K562 (cell line): Measurements from ENCODE around the gene EIF2S1. TPM values are rescaled to one million over a fixed set of nuclear protein-coding genes. Genes with fewer than 3 reads are reported as not detected.

Source experiments
- ATAC-seq: fragments of 200-7000 bp; cut with Tn5 transposase; 3 replicates; pipeline ENCODE4 v1.9.1; 2020; ENCODE audit warnings: moderate library complexity
- BruUV-seq: library from RNA; stranded (reverse); fragments of 400-500 nt; replicated peaks from 2 replicates; lab custom pipeline; 2021; lab: Mats Ljungman, UMichigan
- CTCF ChIA-PET: fragments of 300-600 bp; formaldehyde crosslinking; extraction: SDS; loops from one replicate; lab custom pipeline; 2021; ENCODE audit warnings: low intra/inter-chr PET ratio; lab: Yijun Ruan, JAX
- POLR2A ChIA-PET: fragments of 300-600, 350-650 bp; sonication (Branson Sonifier 250); formaldehyde crosslinking; extraction: SDS; loops from one replicate; lab custom pipeline; 2021; ENCODE audit warnings: antibody characterized with exemption, inconsistent platforms; lab: Yijun Ruan, JAX
- DNase-seq, 4 experiments: peaks; one replicate each; pipeline versions ENCODE4 v3.0.0 to v3.0.0-alpha.2; 2011 to 2018; ENCODE audit warnings: low spot score in 3 of 4, mixed read lengths in 3 of 4; ENCODE audit errors: extremely low read depth in 1 of 4
- FAIRE-seq: peaks from 2 replicates; lab custom pipeline; 2011; peaks lifted over from hg19 to GRCh38; lab: Jason Lieb, UNC
- H2AFZ ChIP-seq: 2 replicates; pipeline ENCODE4 v1.6.0; 2011; ENCODE audit warnings: low read depth, low read length, control low read depth, inconsistent platforms
- H3K27ac ChIP-seq: fragments of 200-600 bp; 3 replicates; pipeline ENCODE4 v1.8.0; 2011; ENCODE audit warnings: low read depth, mild to moderate bottlenecking, control low read depth, inconsistent platforms, low read length, moderate library complexity, mixed read lengths; ENCODE audit errors: extremely low read depth
- H3K27me3 ChIP-seq, 2 experiments: fragments of 300-600 bp in 1 of 2; 2 replicates in 1 of 2; 3 replicates in 1 of 2; pipeline versions ENCODE4 v1.6.0 to v1.8.0; 2011; ENCODE audit warnings: inconsistent platforms in 2 of 2, low read length in 2 of 2, mild to moderate bottlenecking in 1 of 2, mixed read lengths in 1 of 2, moderate library complexity in 1 of 2; ENCODE audit not compliant: control insufficient read depth in 2 of 2, insufficient read depth in 2 of 2
- H3K36me3 ChIP-seq: fragments of 300-600 bp; 3 replicates; pipeline ENCODE4 v1.8.0; 2011; ENCODE audit warnings: mild to moderate bottlenecking, low read length, inconsistent platforms; ENCODE audit not compliant: control insufficient read depth, insufficient read depth
- H3K4me1 ChIP-seq, 2 experiments: fragments of 200-600 bp in 1 of 2; replicated peaks in 1 of 2; 2 replicates in 1 of 2; 3 replicates in 1 of 2; pipeline versions ENCODE4 v1.5.1 to v1.8.0; 2011; ENCODE audit warnings: inconsistent platforms in 2 of 2, low read length in 2 of 2, mild to moderate bottlenecking in 1 of 2, mixed read lengths in 1 of 2, moderate library complexity in 1 of 2; ENCODE audit not compliant: control insufficient read depth in 2 of 2, insufficient read depth in 2 of 2
- H3K4me2 ChIP-seq: 2 replicates; pipeline ENCODE4 v1.6.1; 2011; ENCODE audit warnings: low read length, control low read depth, inconsistent platforms, mixed read lengths; ENCODE audit not compliant: insufficient read depth
- H3K4me3 ChIP-seq: fragments of 200-600 bp; sonication (generic), shearing (Covaris generic); 2 replicates; pipeline ENCODE4 v1.5.1; 2016; ENCODE audit warnings: control low read depth, inconsistent platforms
- H3K79me2 ChIP-seq: fragments of 200-600 bp; 3 replicates; pipeline ENCODE4 v1.8.0; 2011; ENCODE audit warnings: low read length, inconsistent platforms; ENCODE audit not compliant: control insufficient read depth, insufficient read depth
- H3K9ac ChIP-seq, 2 experiments: 2 replicates each; pipeline versions ENCODE4 v1.6.0 to v1.6.1; 2011; ENCODE audit warnings: low read depth in 2 of 2, low read length in 2 of 2, control low read depth in 1 of 2, inconsistent platforms in 1 of 2, mild to moderate bottlenecking in 1 of 2, mixed read lengths in 1 of 2; ENCODE audit not compliant: insufficient read depth in 1 of 2
- H3K9me1 ChIP-seq: one replicate; pipeline ENCODE4 v1.6.0; 2011; ENCODE audit warnings: inconsistent platforms, mild to moderate bottlenecking, low read length, moderate library complexity; ENCODE audit not compliant: control insufficient read depth, insufficient read depth
- H3K9me3 ChIP-seq: replicated peaks from 2 replicates; pipeline ENCODE4 v1.5.1; 2011; ENCODE audit warnings: low read depth, low read length, inconsistent platforms; ENCODE audit not compliant: control insufficient read depth, insufficient read depth
- H4K20me1 ChIP-seq: replicated peaks from 2 replicates; pipeline ENCODE4 v1.6.1; 2011; ENCODE audit warnings: low read length, inconsistent platforms, mixed read lengths; ENCODE audit not compliant: control insufficient read depth, insufficient read depth
- CBX2 ChIP-seq: fragments of 200-600 bp; sonication (generic); IDR thresholded peaks from one replicate; pipeline ENCODE4 v1.6.1; 2012; ENCODE audit warnings: mild to moderate bottlenecking, low read length, inconsistent platforms; ENCODE audit not compliant: insufficient read depth, poor library complexity, severe bottlenecking
- CREB1 ChIP-seq, 2 experiments: sonication (generic) in 1 of 2; formaldehyde crosslinking in 1 of 2; IDR thresholded peaks; 2 replicates each; pipeline versions ENCODE4 v1.6.1 to v1.8.0; 2012 to 2022; ENCODE audit warnings: inconsistent platforms in 1 of 2, mild to moderate bottlenecking in 1 of 2, missing genetic modification reagents in 1 of 2, moderate library complexity in 1 of 2
- ESRRA ChIP-seq: fragments of 450-650 bp; IDR thresholded peaks from 2 replicates; pipeline ENCODE4 v1.6.1; 2014; ENCODE audit warnings: low read depth, mild to moderate bottlenecking, moderate library complexity, borderline replicate concordance
- NFIX ChIP-seq: fragments of 250-450 bp; sonication (Bioruptor Pico); IDR thresholded peaks from 2 replicates; pipeline ENCODE4 v1.4.0; 2020; ENCODE audit warnings: low read depth, mild to moderate bottlenecking, moderate library complexity
- NR2C2 ChIP-seq, 2 experiments: fragments of 200-800 bp in 1 of 2; sonication (Bioruptor generic) in 1 of 2; sonication (generic) in 1 of 2; formaldehyde crosslinking in 1 of 2; IDR thresholded peaks; 2 replicates each; pipeline versions ENCODE4 v1.6.1 to v1.8.0; 2016 to 2022; ENCODE audit warnings: mild to moderate bottlenecking in 1 of 2, missing compliant biosample characterization in 1 of 2, missing genetic modification characterization in 1 of 2, missing genetic modification reagents in 1 of 2
- PHF8 ChIP-seq: fragments of 200-600 bp; sonication (generic); IDR thresholded peaks from 2 replicates; pipeline ENCODE4 v1.6.1; 2012; ENCODE audit warnings: mixed run types, mild to moderate bottlenecking, inconsistent platforms, low read length, moderate library complexity, borderline replicate concordance
- SAFB ChIP-seq: fragments of 200-400 bp; formaldehyde crosslinking; IDR thresholded peaks from 2 replicates; pipeline ENCODE4 v1.6.1; 2017; ENCODE audit warnings: low read depth, low read length, borderline replicate concordance
- SIN3B ChIP-seq: fragments of 450-650 bp; IDR thresholded peaks from 2 replicates; pipeline ENCODE4 v1.6.1; 2017; ENCODE audit warnings: low read depth, mild to moderate bottlenecking, moderate library complexity
- ZNF133 ChIP-seq: fragments of 250-450 bp; sonication (Bioruptor Pico); IDR thresholded peaks from 2 replicates; pipeline ENCODE4 v1.4.0; 2020; ENCODE audit warnings: mild to moderate bottlenecking
- ZNF140 ChIP-seq: fragments of 250-450 bp; sonication (Bioruptor Pico); IDR thresholded peaks from 2 replicates; pipeline ENCODE4 v1.8.0; 2021; ENCODE audit warnings: moderate library complexity, mild to moderate bottlenecking, inconsistent platforms
- WGBS: fragments of 100-300 bp; shearing (Covaris generic); methylation state at CpG from one replicate; pipeline ENCODE4 v1.1.6; 2016; ENCODE audit warnings: low coverage, mixed read lengths; ENCODE audit not compliant: insufficient coverage; ENCODE audit errors: missing lambda C conversion rate; 5-methylcytosine and 5-hydroxymethylcytosine counted together
- in situ Hi-C: fragments of 300-500 bp; cut with MboI; formaldehyde crosslinking; loops from 4 replicates; pipeline ENCODE4 v1.15.0; 2018; ENCODE audit warnings: inconsistent platforms, mixed read lengths
- intact Hi-C: fragments of 100-400 bp; cut with micrococcal nuclease; formaldehyde crosslinking; loops from 2 replicates; pipeline ENCODE4 v1.14.2; 2022
- polyA plus RNA-seq, 8 experiments: library from polyadenylated mRNA; depleted of rRNA in 4 of 8; stranded (reverse) in 5 of 8; unstranded in 3 of 8; fragments of >200 nt; fragmentation: Nextera tagmentation in 2 of 8; fragmentation: Illumina TruSeq in 1 of 8; extraction: Ambion mirVana in 2 of 8; extraction: Trizol in 1 of 8; gene quantifications; 2 replicates each; pipeline versions ENCODE4 v1.2.1 to v1.2.3, GENCODE V29; 2011 to 2014; ENCODE audit warnings: inconsistent platforms in 1 of 8, missing spikeins in 1 of 8
- total RNA-seq, 7 experiments: library from RNA; depleted of rRNA in 6 of 7; stranded (reverse); fragments of >200 nt in 6 of 7; fragmentation: Illumina TruSeq in 2 of 7; extraction: Trizol in 2 of 7; gene quantifications; 2 replicates each; pipeline versions ENCODE4 v1.2.1 to v1.2.3, GENCODE V29; 2011 to 2021; ENCODE audit warnings: low replicate concordance in 1 of 7

The EIF2S1 gene
- total and polyA plus RNA-seq, 9 of the 15 experiments (the other 6 are each of a cell fraction or from before 2014, with no cell fraction given), result 216 to 1,018 (median 332) TPM

DNA sequence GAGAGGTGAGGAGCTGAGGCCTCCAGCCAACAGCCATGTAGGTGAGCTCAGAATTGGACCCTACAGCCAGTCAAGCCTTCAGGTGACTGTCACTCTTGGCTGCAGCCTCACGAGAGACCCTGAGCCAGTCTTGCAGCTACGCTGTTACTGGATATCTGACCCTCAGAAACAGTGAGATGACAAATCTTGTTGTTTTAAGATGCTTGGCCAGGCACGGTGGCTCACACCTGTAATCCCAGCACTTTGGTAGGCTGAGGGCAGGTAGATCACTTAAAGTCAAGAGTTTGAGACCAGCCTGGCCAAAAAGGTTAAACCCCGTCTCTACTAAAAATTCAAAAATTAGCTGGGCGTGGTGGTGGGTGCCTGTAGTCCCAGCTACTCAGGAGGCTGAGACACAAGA, 45.6 kb downstream of the EIF2S1 start:
- H3K36me3 ChIP-seq, result no peaks in the 10 kb centered on the region
- intact Hi-C loops, result no loop called here
- DNase-seq, result no peak
- no peak overlapping the region for H3K4me3 ChIP-seq
- POLR2A ChIA-PET, result interaction anchor here (0.6 to 2.6 kb wide), 2 partner anchors 10 to 45 kb away, joined by 3 to 8 read pairs; no protein-coding TSS in a partner anchor
- H3K4me2 ChIP-seq, result no peak overlapping the region
- no peaks in the 10 kb centered on the region for H3K9me1 ChIP-seq
- no peaks in the 10 kb centered on the region for H3K79me2 ChIP-seq
- no peaks in the 10 kb centered on the region for H3K27me3 ChIP-seq
- 51% methylated on average over 5 of the region's 5 CpGs for WGBS
- no peak overlapping the region for H3K9ac ChIP-seq
- no TSS peak for BruUV-seq
- TF ChIP-seq NR2C2 (CRISPR knock-in tag; IDR thresholded peaks at IDR 0.05), result no peak
- TF ChIP-seq NR2C2 (tag; IDR thresholded peaks at IDR 0.05), result no peak
- TF ChIP-seq ZNF133 (CRISPR knock-in tag), result no peak
- no peak for TF ChIP-seq SIN3B
- no peak for TF ChIP-seq SAFB
- no peak for TF ChIP-seq NFIX (CRISPR knock-in tag)
- no peak for TF ChIP-seq CBX2
- TF ChIP-seq ESRRA, result no peak
- TF ChIP-seq PHF8, result no peak
- no peak for TF ChIP-seq ZNF140
- TF ChIP-seq CREB1 (IDR thresholded peaks at IDR 0.05), result no peak
- TF ChIP-seq CREB1 (CRISPR knock-in tag; IDR thresholded peaks at IDR 0.05), result no peak
- no peak overlapping the region for H3K27ac ChIP-seq
- H4K20me1 ChIP-seq, result no peaks in the 10 kb centered on the region
- in situ Hi-C loops, result no loop called here
- no peak for FAIRE-seq
- CTCF ChIA-PET, result no interaction called here
- H2AFZ ChIP-seq, result no peak overlapping the region
- no peak for ATAC-seq
- peaks cover 8 to 14% of the 10 kb centered on the region in 2 experiments; a peak in 3 of 5 replicates for H3K4me1 ChIP-seq
- no peaks in the 10 kb centered on the region for H3K9me3 ChIP-seq
